SK-N-SH treated with all-trans-retinoic acid at 6 μM for 48 hours (cell line): ENCODE measurements around the gene MEF2C.

Experiments
- ATAC-seq: fragments of 200-7000 bp; cut with Tn5 transposase; 3 replicates; pipeline ENCODE4 v1.9.1; 2020; ENCODE audit warnings: mild to moderate bottlenecking, moderate library complexity
- ARNTL ChIP-seq: fragments of 450-650 bp; formaldehyde crosslinking; IDR thresholded peaks from 2 replicates; pipeline ENCODE4 v1.5.0; 2020; ENCODE audit warnings: low read depth, mild to moderate bottlenecking, moderate library complexity, borderline replicate concordance
- BACH2 ChIP-seq: fragments of 250-450 bp; sonication (Bioruptor Pico); IDR thresholded peaks from 2 replicates; pipeline ENCODE4 v1.9.0; 2021; ENCODE audit warnings: mild to moderate bottlenecking, borderline replicate concordance
- ESRRG ChIP-seq: fragments of 250-450 bp; sonication (Bioruptor Pico); IDR thresholded peaks from 2 replicates; pipeline ENCODE4 v1.6.1; 2021; ENCODE audit warnings: mild to moderate bottlenecking
- GLIS3 ChIP-seq: fragments of 250-450 bp; sonication (Bioruptor Pico); IDR thresholded peaks from 2 replicates; pipeline ENCODE4 v1.5.0; 2020; ENCODE audit warnings: mild to moderate bottlenecking, moderate library complexity
- ISL1 ChIP-seq: fragments of 250-450 bp; sonication (Bioruptor Pico); IDR thresholded peaks from 2 replicates; pipeline ENCODE4 v2.1.2; 2022; ENCODE audit warnings: mild to moderate bottlenecking, moderate library complexity
- OSR1 ChIP-seq: fragments of 250-450 bp; sonication (Bioruptor Pico); IDR thresholded peaks from 2 replicates; pipeline ENCODE4 v1.8.0; 2022; ENCODE audit warnings: moderate library complexity, mild to moderate bottlenecking, inconsistent platforms
- PPARA ChIP-seq: fragments of 250-450 bp; sonication (Bioruptor Pico); IDR thresholded peaks from 2 replicates; pipeline ENCODE4 v1.5.0; 2020; ENCODE audit warnings: mild to moderate bottlenecking, borderline replicate concordance
- RARB ChIP-seq: fragments of 250-450 bp; sonication (Bioruptor Pico); IDR thresholded peaks from 2 replicates; pipeline ENCODE4 v1.8.0; 2021; ENCODE audit warnings: mild to moderate bottlenecking, moderate library complexity
- SNAI2 ChIP-seq: fragments of 250-450 bp; sonication (Bioruptor Pico); IDR thresholded peaks from 2 replicates; pipeline ENCODE4 v1.5.0; 2020; ENCODE audit warnings: mild to moderate bottlenecking, moderate library complexity
- TCF4 ChIP-seq: fragments of 250-450 bp; sonication (Bioruptor Pico); IDR thresholded peaks from 2 replicates; pipeline ENCODE4 v1.8.0; 2021; ENCODE audit warnings: mild to moderate bottlenecking, moderate library complexity, borderline replicate concordance
- TOX ChIP-seq: fragments of 250-450 bp; sonication (Bioruptor Pico); IDR thresholded peaks from 2 replicates; pipeline ENCODE4 v1.8.0; 2021; ENCODE audit warnings: mild to moderate bottlenecking, moderate library complexity, borderline replicate concordance
- ZFP3 ChIP-seq: fragments of 250-450 bp; sonication (Bioruptor Pico); IDR thresholded peaks from 2 replicates; pipeline ENCODE4 v1.5.0; 2020; ENCODE audit warnings: mild to moderate bottlenecking, moderate library complexity
- ZFP30 ChIP-seq: fragments of 450-650 bp; formaldehyde crosslinking; IDR thresholded peaks from 2 replicates; pipeline ENCODE4 v1.5.0; 2022; ENCODE audit warnings: mild to moderate bottlenecking, moderate library complexity
- ZNF565 ChIP-seq: fragments of 450-650 bp; formaldehyde crosslinking; conservative IDR thresholded peaks from 2 replicates; pipeline ENCODE4 v1.5.0; 2020; ENCODE audit warnings: low read depth, mild to moderate bottlenecking, moderate library complexity
- ZNF70 ChIP-seq: fragments of 450-650 bp; formaldehyde crosslinking; IDR thresholded peaks from 2 replicates; pipeline ENCODE4 v1.5.0; 2020; ENCODE audit warnings: mild to moderate bottlenecking, moderate library complexity
- ZNF8 ChIP-seq: fragments of 450-650 bp; formaldehyde crosslinking; IDR thresholded peaks from 2 replicates; pipeline ENCODE4 v1.5.0; 2020; ENCODE audit warnings: mild to moderate bottlenecking, moderate library complexity
- TF ChIP-seq, protein P1 (sequence below): fragments of 250-450 bp; sonication (Bioruptor Pico); IDR thresholded peaks from 2 replicates; pipeline ENCODE4 v1.5.1; 2021; ENCODE audit warnings: mild to moderate bottlenecking, moderate library complexity
- TF ChIP-seq, protein P2 (sequence below): fragments of 250-450 bp; sonication (Bioruptor Pico); IDR thresholded peaks from 2 replicates; pipeline ENCODE4 v1.8.0; 2021; ENCODE audit warnings: low read depth, mild to moderate bottlenecking, moderate library complexity, borderline replicate concordance
- TF ChIP-seq, protein P3 (sequence below): fragments of 250-450 bp; sonication (Bioruptor Pico); IDR thresholded peaks from 2 replicates; pipeline ENCODE4 v1.8.0; 2020; ENCODE audit warnings: mild to moderate bottlenecking, moderate library complexity, borderline replicate concordance
- TF ChIP-seq, protein P4 (sequence below): fragments of 250-450 bp; sonication (Bioruptor Pico); IDR thresholded peaks from 2 replicates; pipeline ENCODE4 v1.5.1; 2020; ENCODE audit warnings: low read depth, mild to moderate bottlenecking, moderate library complexity

Gene MEF2C

DNA sequence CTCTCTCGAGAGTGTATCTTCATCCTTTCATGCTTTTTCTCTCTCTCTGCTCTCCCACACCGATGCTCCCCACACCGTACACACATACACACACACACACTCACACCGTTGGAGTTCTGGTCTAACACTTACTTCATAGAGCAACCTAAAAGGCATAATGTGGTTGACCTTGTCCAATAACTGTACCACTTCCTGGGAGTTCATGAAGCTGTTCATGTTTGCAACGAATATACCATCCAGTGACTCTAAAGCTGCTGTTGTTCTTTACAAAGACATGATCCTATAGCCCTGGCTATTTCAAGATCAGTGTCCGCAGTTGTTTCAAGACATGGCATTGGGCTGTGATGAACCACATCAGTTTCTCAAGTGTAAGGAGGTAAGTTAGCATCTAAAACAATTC, 10.0 kb downstream of the MEF2C start:
- ATAC-seq, result no peak

DNA sequence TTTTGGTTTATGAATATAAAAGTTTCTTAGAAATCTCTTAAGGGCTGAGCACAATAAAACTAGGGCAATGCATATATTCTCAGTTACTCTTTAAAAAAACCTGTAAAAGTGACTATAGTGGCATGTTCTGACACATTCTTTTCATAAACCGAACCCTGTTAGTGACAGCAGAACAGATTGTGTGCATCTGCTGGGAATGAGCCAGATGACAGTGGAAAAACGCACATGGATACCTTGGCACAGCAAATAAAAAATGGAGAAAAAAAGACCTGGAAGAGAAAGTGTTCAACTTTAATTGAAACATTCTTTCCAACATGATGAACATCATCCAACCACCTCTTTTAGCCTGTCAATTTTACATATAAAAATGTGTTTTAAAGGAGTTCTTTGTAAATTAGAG, 12.7 kb downstream of the MEF2C start:
- no peak for ATAC-seq

More for the DNA sequence above, 10.0 kb downstream of the MEF2C start:
- TF ChIP-seq ZFP3 (CRISPR knock-in tag) (no peak), ISL1 (CRISPR knock-in tag) (no peak), ZFP30 (CRISPR knock-in tag) (no peak), ZNF8 (CRISPR knock-in tag) (no peak)
- TF ChIP-seq, protein P1, sequence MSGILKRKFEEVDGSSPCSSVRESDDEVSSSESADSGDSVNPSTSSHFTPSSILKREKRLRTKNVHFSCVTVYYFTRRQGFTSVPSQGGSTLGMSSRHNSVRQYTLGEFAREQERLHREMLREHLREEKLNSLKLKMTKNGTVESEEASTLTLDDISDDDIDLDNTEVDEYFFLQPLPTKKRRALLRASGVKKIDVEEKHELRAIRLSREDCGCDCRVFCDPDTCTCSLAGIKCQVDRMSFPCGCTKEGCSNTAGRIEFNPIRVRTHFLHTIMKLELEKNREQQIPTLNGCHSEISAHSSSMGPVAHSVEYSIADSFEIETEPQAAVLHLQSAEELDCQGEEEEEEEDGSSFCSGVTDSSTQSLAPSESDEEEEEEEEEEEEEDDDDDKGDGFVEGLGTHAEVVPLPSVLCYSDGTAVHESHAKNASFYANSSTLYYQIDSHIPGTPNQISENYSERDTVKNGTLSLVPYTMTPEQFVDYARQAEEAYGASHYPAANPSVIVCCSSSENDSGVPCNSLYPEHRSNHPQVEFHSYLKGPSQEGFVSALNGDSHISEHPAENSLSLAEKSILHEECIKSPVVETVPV (CRISPR knock-in tag), result no peak
- TF ChIP-seq, protein P2, sequence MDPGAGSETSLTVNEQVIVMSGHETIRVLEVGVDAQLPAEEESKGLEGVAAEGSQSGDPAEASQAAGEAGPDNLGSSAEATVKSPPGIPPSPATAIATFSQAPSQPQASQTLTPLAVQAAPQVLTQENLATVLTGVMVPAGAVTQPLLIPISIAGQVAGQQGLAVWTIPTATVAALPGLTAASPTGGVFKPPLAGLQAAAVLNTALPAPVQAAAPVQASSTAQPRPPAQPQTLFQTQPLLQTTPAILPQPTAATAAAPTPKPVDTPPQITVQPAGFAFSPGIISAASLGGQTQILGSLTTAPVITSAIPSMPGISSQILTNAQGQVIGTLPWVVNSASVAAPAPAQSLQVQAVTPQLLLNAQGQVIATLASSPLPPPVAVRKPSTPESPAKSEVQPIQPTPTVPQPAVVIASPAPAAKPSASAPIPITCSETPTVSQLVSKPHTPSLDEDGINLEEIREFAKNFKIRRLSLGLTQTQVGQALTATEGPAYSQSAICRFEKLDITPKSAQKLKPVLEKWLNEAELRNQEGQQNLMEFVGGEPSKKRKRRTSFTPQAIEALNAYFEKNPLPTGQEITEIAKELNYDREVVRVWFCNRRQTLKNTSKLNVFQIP (CRISPR knock-in tag), result no peak

DNA sequence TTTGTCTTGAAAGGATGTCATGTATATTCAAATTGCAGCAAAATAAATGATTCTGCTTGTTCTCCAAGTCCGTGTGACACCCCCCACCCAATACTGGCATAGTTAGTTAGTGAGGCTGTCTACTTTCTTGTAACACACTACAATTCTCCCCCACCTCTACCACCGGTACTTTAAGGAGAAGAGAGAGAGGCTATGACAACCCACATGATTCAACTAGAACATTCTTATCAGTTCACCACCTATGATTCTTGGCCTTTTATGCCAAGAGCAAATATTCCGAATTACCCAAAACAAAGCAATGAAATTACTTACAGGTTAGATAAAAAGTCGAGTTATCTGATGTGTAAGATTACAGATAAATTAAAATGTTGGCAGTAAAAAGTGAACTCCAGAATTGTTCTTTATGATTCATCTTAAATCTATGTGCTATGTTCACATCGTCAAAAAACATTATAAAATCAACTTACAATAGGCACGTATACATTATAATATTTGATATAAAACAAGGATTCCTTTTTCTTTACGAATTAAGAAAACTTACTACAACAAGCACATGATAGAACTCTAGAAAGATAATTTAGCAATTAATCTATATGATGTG, 14.4 kb downstream of the MEF2C start:
- TF ChIP-seq PPARA (CRISPR knock-in tag) (no peak), TCF4 (no peak), GLIS3 (CRISPR knock-in tag) (no peak)
- no peak for ATAC-seq

More for the DNA sequence above, 12.7 kb downstream of the MEF2C start:
- TF ChIP-seq RARB (CRISPR knock-in tag) (no peak), TCF4 (no peak), SNAI2 (CRISPR knock-in tag) (no peak), ZFP30 (CRISPR knock-in tag) (no peak), ISL1 (CRISPR knock-in tag) (no peak), ESRRG (CRISPR knock-in tag) (no peak), GLIS3 (CRISPR knock-in tag) (no peak), ZNF8 (CRISPR knock-in tag) (no peak), ZFP3 (CRISPR knock-in tag) (no peak), BACH2 (CRISPR knock-in tag) (no peak)
- TF ChIP-seq, protein P2 (CRISPR knock-in tag), result no peak

DNA sequence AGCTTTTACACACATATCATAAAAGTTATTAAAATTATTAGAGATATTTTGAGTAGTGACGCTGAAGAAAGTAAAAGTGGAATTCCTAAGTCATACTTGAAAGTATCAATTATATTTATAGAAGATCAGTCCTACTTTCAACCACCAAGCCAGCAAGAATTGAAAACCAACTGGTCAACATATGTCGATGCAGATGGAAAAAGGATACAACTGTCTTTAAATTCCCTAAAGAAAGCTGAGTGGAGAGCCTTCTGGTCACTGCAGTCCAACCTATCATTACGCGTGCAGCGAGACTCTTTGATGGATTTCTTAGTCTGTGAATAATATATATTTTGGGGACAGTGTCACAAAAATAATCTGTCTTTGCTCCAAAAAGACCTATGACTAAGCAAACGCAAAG, 15.3 kb downstream of the MEF2C start:
- no peak for ATAC-seq
- TF ChIP-seq BACH2 (CRISPR knock-in tag) (no peak), OSR1 (no peak), TOX (CRISPR knock-in tag) (no peak), ZNF70 (CRISPR knock-in tag) (no peak), ZFP3 (CRISPR knock-in tag) (no peak), SNAI2 (CRISPR knock-in tag) (no peak), ZFP30 (CRISPR knock-in tag) (no peak), PPARA (CRISPR knock-in tag) (no peak), ARNTL (CRISPR knock-in tag) (no peak), ISL1 (CRISPR knock-in tag) (no peak), ZNF565 (CRISPR knock-in tag) (no peak)
- TF ChIP-seq, protein P2 (CRISPR knock-in tag), result no peak
- TF ChIP-seq, protein P3, sequence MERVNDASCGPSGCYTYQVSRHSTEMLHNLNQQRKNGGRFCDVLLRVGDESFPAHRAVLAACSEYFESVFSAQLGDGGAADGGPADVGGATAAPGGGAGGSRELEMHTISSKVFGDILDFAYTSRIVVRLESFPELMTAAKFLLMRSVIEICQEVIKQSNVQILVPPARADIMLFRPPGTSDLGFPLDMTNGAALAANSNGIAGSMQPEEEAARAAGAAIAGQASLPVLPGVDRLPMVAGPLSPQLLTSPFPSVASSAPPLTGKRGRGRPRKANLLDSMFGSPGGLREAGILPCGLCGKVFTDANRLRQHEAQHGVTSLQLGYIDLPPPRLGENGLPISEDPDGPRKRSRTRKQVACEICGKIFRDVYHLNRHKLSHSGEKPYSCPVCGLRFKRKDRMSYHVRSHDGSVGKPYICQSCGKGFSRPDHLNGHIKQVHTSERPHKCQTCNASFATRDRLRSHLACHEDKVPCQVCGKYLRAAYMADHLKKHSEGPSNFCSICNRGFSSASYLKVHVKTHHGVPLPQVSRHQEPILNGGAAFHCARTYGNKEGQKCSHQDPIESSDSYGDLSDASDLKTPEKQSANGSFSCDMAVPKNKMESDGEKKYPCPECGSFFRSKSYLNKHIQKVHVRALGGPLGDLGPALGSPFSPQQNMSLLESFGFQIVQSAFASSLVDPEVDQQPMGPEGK, result no peak
- TF ChIP-seq, protein P4, sequence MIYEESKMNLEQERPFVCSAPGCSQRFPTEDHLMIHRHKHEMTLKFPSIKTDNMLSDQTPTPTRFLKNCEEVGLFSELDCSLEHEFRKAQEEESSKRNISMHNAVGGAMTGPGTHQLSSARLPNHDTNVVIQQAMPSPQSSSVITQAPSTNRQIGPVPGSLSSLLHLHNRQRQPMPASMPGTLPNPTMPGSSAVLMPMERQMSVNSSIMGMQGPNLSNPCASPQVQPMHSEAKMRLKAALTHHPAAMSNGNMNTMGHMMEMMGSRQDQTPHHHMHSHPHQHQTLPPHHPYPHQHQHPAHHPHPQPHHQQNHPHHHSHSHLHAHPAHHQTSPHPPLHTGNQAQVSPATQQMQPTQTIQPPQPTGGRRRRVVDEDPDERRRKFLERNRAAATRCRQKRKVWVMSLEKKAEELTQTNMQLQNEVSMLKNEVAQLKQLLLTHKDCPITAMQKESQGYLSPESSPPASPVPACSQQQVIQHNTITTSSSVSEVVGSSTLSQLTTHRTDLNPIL, result no peak
